ENCODE measurements around the gene BRSK1.

Gene BRSK1

DNA sequence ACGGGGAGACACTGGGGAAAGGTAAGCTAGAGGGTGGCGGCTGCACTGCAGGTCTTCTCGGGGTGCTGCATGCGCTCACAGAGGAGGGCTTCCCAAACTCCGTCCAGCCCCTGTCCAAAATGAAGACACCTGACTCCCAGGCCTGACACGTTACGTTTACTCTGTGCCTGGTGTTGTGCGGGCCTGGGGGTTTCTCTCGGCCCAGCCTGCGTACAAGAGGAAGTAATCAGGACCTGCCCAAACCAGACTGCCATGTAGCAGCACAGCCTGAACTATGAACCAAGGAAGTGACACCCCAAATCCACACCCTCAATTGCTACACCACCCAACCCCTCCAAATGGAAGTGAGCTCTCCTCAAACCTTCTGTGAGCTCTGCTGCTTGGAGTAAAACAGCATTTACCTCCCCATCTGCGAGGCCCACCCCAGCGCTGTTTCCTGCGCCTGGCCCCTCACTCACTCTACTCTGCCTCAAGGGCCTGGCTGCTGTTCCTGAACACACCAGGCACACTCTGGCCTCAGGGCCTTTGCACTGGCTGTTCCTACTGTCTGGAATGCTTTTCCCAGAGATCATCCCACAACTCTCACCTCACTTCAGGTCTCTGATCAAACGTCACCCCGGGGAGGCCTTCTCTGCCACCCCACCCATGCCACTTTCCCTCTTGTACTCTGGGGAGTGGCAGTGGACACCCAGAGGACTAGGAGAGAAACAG, 6.9 kb upstream of the BRSK1 start:
- TF ChIP-seq, protein P1, sequence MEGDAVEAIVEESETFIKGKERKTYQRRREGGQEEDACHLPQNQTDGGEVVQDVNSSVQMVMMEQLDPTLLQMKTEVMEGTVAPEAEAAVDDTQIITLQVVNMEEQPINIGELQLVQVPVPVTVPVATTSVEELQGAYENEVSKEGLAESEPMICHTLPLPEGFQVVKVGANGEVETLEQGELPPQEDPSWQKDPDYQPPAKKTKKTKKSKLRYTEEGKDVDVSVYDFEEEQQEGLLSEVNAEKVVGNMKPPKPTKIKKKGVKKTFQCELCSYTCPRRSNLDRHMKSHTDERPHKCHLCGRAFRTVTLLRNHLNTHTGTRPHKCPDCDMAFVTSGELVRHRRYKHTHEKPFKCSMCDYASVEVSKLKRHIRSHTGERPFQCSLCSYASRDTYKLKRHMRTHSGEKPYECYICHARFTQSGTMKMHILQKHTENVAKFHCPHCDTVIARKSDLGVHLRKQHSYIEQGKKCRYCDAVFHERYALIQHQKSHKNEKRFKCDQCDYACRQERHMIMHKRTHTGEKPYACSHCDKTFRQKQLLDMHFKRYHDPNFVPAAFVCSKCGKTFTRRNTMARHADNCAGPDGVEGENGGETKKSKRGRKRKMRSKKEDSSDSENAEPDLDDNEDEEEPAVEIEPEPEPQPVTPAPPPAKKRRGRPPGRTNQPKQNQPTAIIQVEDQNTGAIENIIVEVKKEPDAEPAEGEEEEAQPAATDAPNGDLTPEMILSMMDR (conservative IDR thresholded peaks at IDR 0.05; ENCODE audit: low read depth, low read length), result no peak
- no peak for DNase-seq (ENCODE audit: low read depth)
- no peak overlapping the region for H3K4me3 ChIP-seq (ENCODE audit: low read length)

DNA sequence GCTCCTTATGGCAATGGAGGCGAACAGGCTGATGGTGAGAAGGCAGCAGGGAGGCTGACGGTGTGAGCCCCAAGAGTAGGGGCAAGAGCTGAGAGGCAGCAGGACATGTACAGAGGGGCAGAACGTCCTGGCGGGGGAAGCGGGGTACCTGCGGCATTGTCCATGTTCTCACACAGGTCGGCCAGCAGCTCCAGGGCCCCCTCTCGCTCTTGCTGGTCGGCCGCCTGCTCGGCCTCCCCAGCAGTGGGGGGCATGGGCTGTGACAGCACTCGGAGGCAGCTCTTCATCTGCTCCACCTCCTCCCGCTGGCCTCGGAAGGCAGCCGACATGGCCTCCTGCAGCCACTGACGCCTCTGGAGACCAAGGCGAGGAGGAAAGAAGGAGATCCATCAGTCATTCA, 6.3 kb upstream of the BRSK1 start:
- DNase-seq (ENCODE audit: low read depth), result no peak
- TF ChIP-seq, protein P1 (conservative IDR thresholded peaks at IDR 0.05; ENCODE audit: low read depth, low read length), result no peak
- H3K4me3 ChIP-seq (ENCODE audit: low read length), result no peak overlapping the region

DNA sequence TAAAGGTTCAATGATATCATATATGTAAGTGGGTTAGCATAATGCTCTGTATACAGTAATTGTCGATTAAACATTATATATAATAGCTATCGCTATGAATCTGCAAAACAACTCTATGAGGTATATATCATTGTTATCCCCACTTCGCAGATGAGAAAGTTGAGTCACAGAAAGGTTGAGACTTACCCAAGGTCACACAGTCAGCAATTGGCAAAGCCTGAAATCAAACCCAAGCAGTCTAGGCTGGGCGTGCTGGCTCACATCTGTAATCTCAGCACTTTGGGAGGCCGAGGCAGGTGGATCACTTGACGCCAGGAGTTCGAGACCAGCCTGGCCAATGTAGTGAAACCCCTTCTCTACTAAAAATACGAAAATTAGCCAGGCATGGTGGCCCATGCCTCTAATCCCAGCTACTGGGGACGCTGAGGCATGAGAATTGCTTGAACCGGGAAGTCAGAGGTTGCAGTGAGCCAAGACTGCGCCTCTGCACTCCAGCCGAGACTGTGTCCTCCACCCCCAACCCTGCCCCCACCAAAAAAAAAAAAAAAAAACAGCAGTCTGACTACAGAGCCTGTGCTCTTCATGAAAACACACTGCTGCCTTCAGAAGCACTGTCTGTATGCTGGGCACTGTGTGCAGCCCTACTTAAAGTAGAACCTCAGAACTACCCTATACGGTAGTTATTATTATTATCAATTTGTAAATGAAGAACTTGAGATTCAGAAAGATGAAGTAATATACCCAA, 5.2 kb upstream of the BRSK1 start:
- TF ChIP-seq, protein P1 (conservative IDR thresholded peaks at IDR 0.05; ENCODE audit: low read depth, low read length), result no peak
- H3K4me3 ChIP-seq (ENCODE audit: low read length), result peak overlapping the region; percentile 96
- DNase-seq (ENCODE audit: low read depth), result no peak

DNA sequence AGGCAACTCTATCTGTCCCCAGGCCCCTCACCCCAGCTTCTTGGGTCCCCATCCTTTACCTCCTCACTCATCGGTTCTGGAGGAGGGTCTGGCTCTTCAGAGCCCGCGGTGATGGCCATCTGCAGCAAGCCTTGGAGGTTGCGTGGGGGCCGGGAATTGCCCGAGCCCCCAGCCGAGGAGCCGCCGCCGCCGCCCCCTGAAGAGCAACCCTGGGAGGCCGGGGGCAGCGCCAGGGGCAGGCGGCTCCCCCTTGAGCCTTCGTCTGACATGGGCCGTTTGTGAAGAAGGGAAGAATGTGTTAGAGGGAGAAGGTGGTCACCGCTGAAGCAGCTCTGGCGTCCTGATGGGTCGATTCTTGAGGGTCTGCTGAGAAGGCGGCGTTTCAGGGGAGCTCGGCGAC, 4.5 kb upstream of the BRSK1 start:
- TF ChIP-seq, protein P1 (conservative IDR thresholded peaks at IDR 0.05; ENCODE audit: low read depth, low read length), result no peak
- H3K4me3 ChIP-seq (ENCODE audit: low read length), result peak overlapping the region; percentile 96
- DNase-seq (ENCODE audit: low read depth), result no peak

DNA sequence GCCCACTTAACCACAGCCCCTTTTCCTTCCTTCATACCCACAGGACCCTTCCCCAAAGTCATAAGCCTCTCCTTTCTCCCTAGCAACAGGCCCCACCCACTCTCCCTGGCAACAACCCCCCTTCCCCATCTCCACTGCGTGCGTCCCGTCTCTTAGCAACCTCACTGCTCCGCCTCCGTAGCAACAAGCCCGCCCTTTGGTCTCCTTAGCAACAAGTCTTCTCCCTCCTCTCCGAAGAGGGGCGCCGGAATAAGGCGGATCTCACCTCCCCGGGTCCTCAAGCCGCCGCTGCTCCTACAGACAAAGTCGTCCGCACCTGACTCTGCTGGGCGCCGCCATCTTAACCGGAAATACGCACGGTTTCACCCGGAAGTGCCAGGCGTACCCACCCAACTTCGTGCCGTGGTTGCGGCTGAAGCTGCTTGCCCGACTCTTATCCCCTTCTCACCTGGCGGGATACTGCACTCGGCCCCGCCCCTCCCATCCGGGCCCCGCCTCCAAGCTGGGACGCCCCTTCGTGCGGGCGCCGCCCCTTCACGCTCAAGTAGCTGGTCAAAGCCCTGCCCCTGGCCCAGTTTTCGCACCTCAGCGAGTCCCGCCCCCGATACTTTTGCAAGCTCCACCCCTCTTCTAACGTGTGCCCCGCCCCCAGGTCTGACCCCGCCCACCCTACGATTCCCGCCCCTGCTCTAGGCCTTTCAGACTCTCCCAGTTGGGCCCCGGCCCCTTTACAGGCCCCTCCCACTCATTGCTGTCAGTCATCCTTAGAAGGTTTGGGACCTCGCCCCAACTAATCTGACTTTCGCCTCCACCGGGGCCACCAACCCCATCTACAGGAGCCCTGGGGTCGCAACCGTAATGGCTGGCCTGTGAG, 3.8 kb upstream of the BRSK1 start, which contains the start of gene HSPBP1:
Gene HSPBP1 (minus strand): TSS at position 341 of the 874 bp plus-strand sequence. CDS start 502 bp downstream, outside the sequence.
- peak; percentile 87 for DNase-seq (ENCODE audit: low read depth)
- peak within 1 kb of the TSS; percentile 96 for H3K4me3 ChIP-seq (ENCODE audit: low read length)
- TF ChIP-seq, protein P1 (conservative IDR thresholded peaks at IDR 0.05; ENCODE audit: low read depth, low read length), result no peak

DNA sequence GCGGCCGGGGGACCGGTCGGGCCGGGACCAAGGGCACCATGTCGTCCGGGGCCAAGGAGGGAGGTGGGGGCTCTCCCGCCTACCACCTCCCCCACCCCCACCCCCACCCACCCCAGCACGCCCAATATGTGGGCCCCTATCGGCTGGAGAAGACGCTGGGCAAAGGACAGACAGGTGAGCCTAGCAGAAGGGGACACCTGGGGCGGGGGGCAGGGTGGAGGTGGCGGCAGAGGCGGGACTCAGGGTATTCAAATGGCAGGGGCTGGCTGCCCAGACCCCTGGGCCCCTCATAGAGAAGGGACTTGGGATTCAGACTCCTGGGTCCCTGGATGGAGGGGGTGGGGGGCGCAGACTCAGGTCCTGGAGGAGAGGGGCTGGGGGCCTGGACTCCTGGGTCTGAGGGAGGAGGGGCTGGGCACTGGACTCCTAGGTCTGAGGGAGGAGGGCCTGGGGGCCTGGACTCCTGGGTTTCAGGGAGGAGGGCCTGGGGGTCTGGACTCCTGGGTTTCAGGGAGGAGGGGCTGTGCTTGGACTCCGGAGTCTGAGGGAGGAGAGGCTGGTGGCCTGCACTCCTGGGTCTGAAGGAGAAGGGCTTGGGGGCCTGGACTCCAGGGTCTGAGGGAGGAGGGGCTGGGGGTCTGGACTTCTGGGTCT, 735 bp downstream of the BRSK1 start:
- TF ChIP-seq, protein P1 (conservative IDR thresholded peaks at IDR 0.05; ENCODE audit: low read depth, low read length), result no peak
- peak overlapping the region; percentile 42 for H3K4me3 ChIP-seq (ENCODE audit: low read length)
- no peak for DNase-seq (ENCODE audit: low read depth)
